NK-92 (cell line): ENCODE data around the gene CSF2.

Experiments
- DNase-seq: peaks from one replicate; lab custom pipeline; 2025; ENCODE audit not compliant: unreplicated experiment; lab: John Stamatoyannopoulos, UW

Gene CSF2

DNA sequence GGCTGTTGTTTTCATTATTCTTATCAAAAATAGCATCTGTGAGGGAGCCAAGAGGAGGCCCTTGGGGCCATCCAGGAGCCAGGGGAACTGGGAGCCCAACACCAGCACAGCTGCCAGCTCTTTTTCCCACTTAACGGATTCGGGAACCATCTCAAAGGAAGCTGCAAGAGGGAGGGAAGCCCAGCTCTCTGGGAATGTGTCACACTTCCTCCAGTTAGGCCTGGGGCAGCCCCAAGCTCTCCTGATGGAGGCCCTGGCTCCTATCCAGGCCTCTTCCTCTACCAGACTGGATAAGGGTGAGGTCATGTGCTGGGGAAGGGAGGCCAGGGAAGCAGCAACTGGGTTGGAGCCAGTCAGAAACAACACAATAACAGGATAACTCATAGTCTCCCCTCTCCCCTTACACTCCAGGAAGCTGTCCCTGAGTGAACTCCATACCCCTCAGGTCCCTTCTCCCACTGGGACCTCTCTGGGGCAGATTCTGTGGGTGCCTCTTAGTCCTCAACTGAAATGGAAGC is 12.7 kb downstream of the CSF2 start:
- DNase-seq = no peak

DNA sequence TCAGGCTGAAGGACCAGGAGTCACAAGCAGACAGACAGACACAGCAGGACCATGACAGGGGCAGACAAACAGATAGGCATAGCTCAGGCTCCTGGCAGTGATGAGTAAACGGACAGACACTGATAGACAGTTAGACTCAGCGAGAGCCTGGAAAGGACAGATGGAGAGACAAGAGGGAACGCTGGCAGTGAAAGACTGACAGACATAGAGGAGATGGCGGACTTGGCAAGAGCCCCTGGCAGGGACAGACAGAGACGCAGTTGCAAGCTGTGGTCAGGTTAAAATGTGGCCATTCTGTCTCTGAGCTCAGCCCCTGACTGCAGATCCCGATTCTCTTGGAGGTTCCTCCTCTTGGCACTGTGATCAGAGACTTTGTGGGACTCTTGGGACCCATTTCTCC is 13.6 kb downstream of the CSF2 start:
- no peak for DNase-seq

DNA sequence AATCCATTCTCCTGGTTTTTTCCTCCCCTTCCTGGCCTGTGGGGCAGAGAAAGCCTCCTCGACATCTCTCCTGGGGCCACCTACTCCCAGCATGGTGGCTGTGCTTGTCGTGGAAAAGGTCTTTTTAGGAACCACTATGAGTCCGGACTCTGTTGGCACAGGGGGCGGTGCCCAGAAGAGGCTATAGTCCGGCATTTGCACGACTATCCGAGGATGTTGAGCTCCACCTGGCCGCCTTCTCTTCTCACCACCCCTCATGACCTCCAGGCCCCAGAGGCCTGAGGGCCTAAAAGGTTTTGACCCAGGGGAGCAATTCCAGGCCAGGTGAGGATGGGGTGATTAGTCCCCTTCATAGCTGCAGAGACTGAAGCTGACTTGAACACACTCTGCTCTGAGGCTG is 14.1 kb downstream of the CSF2 start:
- no peak for DNase-seq

DNA sequence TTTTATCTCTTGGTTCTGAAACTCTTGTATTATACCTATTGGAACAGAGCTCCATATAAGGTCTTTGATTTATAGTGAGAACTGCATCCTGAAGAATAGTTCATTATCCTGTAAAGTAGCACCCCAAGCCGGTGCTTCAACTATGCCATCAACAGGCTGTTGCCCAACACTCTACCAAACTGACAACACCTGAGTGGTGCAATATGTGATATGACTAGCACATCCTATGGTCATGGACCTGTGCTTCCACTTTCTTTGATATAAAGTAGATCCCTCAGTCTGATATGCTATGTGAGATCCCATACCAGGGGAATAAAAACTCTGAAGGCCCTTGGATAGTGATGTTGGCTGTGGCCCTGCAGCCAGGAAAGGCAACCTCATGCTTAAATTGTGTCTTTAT is 15.8 kb downstream of the CSF2 start:
- no peak for DNase-seq

DNA sequence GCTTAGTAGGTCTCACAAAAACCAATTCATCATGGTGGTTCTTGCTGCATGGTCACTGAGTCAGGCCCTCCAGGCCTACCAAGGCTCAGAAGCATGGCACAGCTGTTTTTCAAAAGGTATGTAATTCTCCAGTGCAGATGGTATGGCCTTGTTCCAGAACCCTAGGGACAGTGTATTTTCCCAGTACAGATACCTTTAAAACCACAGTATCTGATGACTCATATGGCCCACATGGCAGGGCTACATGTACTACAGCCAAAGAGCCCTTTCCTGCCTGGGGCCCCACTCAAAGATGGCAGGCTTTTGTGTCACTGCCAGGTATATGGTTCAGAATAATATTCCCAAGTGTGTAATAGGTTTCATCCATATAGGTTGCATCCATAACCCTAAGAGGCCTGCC is 16.5 kb downstream of the CSF2 start:
- DNase-seq = no peak

DNA sequence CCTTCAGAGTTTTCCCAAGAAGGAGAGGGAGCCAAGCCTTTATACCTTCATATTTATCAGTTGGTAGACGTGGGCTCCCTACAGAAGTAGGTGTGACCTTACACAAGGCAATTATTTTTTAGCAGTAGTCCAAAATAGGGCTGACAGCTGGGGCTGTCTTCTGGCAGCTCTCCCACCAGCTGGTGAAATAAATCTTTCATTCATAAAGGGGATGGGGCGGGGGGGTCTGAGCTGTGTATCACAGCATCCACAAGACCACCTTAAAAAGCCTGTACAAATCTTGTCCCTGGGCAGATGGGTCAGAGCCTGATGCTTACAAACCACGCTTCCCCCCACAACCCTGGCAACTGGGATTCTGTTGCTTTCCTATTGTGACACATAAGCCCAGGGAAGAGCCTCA is 19.7 kb downstream of the CSF2 start:
- no peak for DNase-seq

DNA sequence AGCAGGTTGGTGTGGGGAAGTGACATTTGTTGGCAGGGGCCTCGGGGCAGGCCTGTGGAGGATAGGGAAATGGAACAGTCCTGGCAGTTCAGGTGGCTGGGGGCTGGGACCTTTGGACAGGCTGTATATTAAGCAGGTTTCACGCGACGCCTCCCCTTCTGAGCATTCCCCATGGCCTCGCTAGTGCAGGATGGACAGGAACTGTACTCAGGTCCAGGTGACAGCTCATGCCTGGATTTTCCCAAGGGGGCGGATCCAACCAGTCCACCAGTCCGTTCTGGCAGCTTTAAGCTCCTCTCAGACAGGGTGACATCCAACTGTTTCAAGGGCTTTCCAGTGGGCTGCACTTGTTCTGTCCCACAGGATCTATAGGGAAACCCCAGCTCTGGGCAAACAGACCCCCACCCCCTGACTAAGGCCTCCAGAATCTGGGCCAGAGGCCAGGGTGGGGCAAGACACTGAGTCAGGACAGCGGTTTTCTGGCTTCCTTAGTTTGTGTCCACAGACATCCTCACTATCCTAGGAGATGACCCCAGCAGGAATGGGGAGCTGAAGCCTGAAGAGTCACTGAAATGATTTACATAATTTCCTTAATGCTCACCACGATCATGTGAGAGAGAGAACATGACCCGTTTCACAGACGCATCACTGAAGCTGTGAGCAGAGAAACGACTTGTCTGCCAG is 20.9 kb downstream of the CSF2 start:
- no peak for DNase-seq

DNA sequence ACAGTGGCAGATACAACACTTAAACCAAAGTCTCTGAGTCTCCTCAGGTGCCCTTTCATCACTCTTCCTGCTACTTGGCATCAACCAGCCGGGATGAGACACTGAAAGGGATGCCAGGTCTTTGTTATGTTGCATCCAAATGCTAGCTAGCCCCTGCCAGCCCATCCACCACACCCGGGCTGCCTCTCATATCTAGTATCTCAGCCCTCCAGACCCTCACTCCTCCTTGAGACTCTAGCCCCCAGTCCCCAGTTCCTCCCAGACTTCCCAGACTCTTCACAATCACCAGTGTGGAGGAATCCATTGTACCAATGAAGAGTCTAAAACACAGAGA is 21.5 kb downstream of the CSF2 start:
- DNase-seq = no peak

DNA sequence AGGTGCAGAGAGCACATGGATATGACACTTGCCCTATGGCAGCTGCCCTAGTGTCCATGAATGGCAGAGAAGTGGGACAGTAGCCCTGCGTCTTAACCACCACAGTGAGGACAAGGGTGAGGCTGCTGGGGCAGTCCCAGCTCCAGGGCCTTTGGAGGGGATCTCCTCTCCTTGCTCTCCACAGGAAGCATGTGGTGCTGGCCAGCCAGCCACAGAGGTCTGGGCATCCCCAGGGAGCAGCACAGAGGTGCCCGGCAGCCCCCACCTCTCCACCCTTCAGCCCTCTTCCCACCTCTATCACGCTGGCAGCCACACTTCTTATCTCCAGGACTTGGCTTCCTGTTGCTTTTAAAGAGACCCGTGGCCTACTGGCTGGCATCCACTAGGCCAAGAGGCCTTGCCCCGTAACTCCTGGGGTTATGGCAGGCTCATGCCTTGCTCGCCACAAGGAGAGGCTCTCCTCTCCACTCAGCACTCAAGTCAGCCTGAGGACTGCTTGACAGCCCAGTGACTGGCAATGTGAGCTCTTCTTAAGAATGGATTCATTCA is 21.9 kb downstream of the CSF2 start:
- no peak for DNase-seq

DNA sequence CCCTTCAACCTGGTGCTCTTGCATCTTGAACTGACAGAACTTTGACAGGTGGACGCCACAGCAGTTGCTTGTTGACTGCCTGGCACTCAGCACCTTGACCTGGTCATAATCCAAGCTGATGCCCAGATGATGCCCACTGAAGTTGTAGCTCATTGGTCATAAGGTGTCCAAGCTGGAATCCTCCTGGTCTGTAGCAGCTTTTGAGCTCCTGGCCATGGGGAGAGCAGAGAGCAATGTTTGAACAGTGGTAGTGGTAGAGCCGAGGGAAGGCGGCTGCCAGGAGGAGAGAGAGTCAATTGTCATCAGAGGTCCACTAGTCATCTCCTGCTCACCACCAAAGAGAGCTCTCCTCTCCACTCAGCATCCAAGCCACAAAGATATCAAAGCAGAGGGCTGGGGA is 23.3 kb downstream of the CSF2 start:
- no peak for DNase-seq

DNA sequence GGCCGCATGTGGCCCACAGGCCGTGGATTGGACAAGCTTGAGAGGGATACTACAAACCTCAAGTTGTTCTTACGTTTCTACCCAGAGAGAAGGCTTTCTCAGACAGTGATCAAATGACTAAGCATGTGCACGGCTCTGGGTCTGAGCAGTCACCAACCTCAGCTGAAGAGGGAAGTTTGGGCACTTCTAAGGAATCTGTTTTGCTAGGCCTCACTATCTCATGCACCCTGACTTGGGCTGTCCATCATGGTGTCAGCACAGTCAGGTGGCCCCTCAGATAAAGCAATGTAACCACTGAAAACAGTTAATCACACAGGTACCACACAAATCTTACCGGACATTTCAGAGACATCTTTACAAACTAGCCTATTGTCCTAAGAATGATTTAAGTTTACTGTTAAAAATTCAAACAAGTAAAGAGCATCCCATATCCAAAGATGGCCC is 24.6 kb downstream of the CSF2 start:
- DNase-seq = no peak

DNA sequence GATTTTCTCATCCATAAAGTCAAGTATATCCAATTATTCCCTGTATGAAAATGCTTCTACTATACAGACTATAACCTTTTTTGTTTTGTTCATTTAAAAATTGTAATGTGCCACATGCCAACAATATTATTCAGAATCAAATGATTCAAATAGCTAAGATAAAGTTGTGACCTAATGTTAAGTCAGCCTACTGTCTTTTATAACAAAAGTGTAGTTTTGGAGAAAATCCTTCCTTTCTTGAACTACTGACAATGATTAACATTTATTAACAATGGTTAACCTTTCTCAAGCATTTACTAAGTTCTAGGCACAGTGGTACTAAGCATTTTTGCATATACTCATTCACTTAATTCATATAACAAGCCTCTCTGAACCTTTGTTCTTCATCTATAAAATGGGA is 25.0 kb downstream of the CSF2 start:
- DNase-seq = no peak

DNA sequence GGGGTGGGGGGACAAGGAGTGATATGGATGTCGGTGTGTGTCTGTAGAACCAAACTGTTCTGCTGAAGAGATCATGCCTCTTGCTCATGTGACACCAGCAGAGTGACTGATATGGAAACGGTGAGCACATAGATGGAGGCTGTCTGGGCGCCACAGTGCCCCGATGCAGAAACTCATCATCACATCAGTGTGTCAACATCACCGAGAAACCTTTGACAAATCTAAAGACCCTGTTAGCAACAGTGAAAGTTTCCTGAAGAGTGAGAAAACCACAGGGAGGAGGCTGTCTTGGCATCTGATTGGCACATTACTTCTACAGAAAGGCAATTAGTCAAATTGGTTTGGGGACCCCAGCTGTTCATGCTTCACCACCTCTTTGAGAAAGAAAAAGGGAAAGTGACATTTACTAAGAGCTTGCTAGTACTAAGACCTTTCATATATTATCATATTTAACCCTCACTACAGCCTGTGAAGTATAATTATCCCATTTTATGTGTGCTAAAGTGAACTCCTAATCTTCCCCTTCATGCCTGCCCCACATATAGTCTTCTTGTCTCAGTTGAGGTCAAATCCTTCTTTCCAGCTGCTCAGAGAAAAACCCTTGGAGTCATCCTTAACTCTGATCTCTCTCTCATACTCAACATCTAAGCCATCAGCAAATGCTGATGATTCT is 25.6 kb downstream of the CSF2 start:
- no peak for DNase-seq

DNA sequence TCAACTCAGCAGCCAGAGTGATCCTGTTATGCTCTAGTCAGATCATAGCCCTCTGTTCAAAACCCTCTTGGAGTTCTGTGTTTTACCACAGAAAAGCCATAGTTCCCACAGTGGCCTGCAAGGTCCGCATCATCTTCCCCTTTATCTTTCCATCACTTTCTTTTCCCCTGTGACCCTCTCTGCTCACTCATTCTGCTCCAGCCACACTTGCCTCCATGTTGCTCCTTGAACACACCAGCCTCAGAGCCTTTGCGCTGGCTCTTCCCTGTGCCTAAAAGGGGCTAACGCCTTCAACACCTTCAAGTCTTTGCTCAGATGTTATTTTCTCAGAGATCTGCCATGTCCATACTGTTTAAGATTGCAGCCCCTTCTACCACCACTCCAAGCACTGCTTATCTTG is 26.3 kb downstream of the CSF2 start:
- DNase-seq = no peak

DNA sequence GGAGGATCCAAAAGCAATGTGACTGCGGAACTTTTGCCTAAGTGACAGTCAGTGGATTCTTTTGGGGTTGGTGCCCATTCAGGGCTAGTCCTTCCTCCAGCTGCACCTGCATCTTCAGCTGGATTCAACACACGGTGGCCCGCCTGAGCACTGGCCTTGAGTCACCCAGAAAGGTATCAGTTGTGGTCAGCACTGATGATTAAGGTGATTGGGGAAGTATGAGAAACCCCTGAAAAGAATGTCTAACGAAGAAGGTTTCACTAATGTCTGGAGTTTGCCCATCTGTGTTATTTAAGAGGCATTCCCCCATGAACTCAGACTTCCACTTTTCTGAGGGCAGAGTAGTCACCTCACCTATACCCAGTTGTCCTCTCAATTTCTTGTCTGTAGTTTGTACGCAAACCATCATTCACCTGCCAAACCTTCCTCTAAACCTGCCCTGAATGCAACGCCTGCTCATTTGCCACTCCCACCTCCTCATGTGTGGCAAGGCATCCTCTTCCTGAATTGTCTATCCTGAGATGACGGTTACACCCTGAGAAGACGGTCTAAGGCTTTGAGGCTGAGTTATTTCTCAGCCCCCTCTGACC is 27.2 kb downstream of the CSF2 start:
- DNase-seq = no peak

DNA sequence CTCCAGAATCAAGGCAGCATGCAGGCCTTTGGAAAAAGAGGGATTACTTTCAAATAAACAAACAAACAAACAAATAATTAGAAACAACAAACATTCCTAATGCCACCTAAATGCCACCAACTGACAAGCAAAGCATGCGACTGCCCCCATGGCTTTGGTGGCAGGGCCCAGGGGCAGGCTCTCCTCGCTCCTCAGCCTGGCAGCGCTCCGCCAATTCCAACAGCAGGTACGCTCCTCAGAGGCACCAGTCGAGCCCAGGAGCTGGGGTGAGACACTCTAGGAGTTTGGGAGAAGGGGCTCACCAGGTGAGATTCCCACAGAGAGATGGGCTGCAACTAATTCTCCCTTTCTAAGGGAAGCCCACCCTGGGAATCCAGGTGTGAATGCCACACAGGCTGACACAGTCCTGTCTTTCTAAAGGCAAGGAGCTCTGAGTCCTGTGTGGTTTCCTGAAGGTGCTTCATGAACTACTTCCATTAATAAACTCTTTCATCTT is 27.8 kb downstream of the CSF2 start:
- DNase-seq = no peak

DNA sequence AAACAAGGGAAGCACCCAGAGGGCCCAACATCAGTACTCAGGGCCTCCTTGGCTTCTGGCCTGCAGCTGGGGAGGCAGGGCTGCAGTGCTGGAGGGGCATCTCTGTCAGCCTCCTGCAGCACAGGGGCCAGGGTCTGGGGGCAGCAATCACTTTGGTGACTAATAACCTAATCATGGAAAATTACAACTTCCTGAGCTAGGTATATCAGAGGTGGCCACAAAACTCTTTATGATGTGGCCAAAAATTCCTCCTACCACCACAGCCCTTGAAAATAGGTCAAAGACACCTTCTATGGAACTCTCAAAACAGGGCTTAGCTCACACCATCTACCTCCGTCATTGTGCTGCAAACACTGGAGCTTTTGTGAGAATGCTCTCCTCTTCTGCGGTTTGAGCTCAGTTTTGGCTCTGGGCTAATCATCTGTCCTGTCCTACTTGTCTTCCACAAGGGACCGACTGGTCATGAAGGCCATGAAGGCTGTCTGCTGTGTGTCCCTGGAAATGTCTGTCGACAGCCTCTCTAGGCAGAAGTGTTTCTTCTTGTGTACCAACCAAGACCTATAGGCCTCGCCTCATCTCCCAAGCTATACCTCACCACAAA is 28.6 kb downstream of the CSF2 start:
- no peak for DNase-seq

DNA sequence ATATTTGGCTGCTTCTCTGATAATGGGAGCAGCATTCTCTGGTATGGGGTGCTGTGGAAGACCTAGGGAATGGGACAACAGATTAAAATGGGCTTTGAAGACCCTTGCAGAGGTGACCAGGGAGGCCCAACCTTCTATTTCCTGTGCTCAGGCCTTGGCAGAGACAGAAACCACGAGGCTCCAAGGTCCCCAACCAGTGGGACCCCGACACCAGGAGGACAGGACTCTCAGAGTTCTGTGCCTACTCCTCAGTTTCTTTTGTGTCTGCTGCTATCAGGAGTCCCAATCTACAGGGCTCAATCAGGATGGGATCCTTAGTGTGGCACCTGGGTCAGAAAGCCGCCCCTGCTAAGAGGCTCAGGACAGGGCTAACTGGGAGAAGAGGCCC is 29.3 kb downstream of the CSF2 start:
- DNase-seq = no peak

DNA sequence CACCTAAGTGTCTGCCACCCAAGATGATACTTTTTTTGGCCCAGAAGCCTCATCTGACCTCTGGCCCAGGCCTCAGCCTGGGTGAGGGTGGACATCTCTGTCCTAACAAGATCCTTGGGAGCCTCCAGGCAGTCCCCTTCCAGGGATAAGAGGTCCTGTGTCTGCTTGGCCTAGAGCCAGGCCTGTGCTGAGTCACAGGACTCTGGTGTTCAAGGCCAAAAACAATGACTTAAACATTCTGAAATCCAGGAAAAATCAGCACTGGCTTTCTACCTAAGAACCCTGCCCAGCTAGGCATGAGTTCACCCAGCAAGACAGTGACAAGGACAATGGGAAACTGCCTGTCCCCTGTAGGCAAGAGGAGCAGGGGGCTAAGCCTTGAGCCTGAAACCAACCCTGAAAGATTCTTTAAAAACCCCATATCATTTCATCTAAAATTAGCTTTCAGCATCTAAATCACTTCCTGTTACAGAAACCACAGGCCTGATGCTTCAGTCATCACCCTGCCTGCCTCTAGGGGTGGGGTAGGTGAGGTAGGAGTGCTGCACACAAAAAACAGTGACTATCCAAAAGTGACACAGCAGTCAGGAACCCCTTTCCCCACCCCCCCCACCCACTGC is 29.9 kb downstream of the CSF2 start:
- DNase-seq = no peak

DNA sequence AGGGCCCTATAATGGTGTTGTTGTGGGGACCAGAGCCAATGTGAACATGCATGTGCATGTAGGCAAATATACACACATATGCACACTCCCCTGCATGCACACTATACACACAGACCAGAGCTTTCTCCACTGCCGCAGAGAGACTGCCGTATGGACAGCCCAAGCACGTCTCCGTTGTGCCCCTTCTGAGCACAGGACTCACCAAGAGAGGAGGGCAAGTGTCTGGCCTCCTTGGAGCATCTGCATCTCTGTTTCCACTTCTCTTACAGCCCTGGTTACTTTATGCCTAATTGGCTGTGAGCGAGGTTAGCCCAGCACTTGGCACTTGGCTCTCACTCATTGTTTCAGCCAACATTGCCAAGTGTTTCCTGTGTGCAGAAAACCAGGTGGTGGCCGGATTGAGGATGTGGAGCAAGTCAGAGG is 30.4 kb downstream of the CSF2 start:
- DNase-seq = no peak

DNA sequence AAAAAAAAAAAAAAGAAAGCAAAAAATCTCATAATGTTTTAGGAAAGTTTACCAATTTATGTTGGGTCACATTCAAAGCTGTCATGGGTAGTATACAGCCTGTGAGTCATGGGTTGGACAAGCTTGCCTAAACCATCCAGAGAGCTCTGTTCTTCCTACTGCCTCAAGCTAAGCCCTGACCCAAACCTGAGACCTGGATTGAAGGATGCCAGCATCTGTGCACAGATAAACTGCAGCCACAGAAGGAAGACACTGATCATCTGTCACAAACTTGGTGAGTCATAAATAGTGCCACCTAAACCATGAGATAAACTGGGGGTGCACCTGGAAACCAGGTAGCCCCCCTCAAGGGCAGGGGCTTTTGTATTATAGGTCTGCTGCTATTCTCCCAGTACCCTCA is 31.0 kb downstream of the CSF2 start:
- DNase-seq = no peak
